BLaER1 (cell line): ENCODE data around the gene JMJD4.

ENCODE experiments used
- H3K27ac ChIP-seq: shearing (Covaris generic); formaldehyde crosslinking; 2 replicates; pipeline ENCODE4 v1.8.1; 2022
- H3K27me3 ChIP-seq: shearing (Covaris generic); formaldehyde crosslinking; 2 replicates; pipeline ENCODE4 v1.8.1; 2022
- H3K36me3 ChIP-seq: shearing (Covaris generic); formaldehyde crosslinking; 2 replicates; pipeline ENCODE4 v1.8.1; 2022
- H3K4me1 ChIP-seq: shearing (Covaris generic); formaldehyde crosslinking; 2 replicates; pipeline ENCODE4 v1.8.1; 2022
- H3K4me2 ChIP-seq: shearing (Covaris generic); formaldehyde crosslinking; 2 replicates; pipeline ENCODE4 v1.8.1; 2022
- H3K4me3 ChIP-seq: shearing (Covaris generic); formaldehyde crosslinking; 2 replicates; pipeline ENCODE4 v1.8.1; 2022
- H3K9ac ChIP-seq: shearing (Covaris generic); formaldehyde crosslinking; 2 replicates; pipeline ENCODE4 v1.8.1; 2022
- H3K9me3 ChIP-seq: shearing (Covaris generic); formaldehyde crosslinking; 2 replicates; pipeline ENCODE4 v1.8.1; 2022
- H4K20me1 ChIP-seq: shearing (Covaris generic); formaldehyde crosslinking; 2 replicates; pipeline ENCODE4 v1.8.1; 2022
- Cebpa-rat ChIP-seq: shearing (Covaris generic); IDR thresholded peaks from 2 replicates; pipeline ENCODE4 v1.8.1; 2022

The JMJD4 gene

DNA sequence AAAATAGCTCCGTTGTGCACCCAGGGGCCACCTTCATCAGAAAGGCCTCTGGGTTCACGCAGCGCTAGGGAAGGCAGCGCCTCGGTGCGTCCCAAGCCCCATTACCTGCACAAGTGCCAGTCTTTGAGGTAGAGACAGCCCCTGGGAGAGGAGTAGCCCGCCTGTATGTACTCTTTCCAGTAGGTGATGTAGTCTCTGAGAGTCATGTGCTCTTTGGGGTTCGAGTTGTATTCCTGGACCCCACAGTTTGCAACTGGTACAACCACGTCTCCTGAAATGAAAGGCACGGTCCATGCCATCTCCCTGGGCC is 601 bp downstream of the JMJD4 start:
- Histone ChIP-seq H3K9ac (peak overlapping the region; percentile 92), H3K4me1 (peaks cover 54% of the 10 kb centered on the region)

DNA sequence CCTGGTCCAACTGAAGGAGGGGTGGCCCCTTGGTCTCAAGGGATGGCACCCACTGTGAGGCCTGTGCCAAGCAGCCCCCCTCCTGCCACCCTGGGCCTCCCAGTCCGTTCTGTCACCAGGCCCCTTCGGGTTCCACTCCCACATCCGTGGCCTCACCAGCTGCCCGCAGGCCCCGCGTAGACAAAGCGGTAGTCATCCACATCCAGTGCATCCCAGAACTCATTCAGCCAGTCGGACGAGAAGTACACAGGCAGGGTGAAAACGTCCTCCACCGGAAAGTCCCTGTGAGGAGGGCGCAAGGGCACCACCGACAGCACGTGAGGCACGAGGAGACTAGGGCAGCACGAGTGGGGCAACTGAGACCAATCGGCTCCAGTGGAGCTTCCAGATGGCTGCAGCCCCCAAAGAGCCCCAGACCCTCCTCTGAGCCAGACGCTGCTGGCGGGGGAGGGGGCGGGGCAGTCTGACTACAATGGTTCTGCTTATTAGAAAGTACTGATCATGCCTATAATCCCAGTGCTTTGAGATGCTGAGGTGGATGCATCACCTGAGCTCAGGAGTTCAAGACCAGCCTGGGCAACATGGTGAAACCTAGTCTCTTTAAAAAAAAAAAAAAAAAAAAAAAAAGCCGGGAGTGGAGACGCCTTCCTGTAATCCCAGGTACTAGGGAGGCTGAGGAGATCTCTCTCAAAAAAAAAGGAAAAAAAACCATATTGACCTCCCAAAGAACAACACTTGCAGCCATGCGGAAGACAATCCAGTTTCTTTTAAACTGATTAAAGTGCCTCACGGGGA is 1.2 kb downstream of the JMJD4 start:
- peaks cover 84% of the 10 kb centered on the region for H4K20me1 ChIP-seq
- peaks cover 54% of the 10 kb centered on the region for H3K4me1 ChIP-seq
- H3K27ac ChIP-seq = peak overlapping the region; percentile 93
- peak overlapping the region; percentile 95 for H3K4me2 ChIP-seq
- TF ChIP-seq Cebpa-rat = no peak
- peak overlapping the region; percentile 96 for H3K4me3 ChIP-seq
- H3K27me3 ChIP-seq = no peaks in the 10 kb centered on the region
- H3K9ac ChIP-seq = peak overlapping the region; percentile 92
- peaks cover 39% of the 10 kb centered on the region for H3K36me3 ChIP-seq
- H3K9me3 ChIP-seq = no peaks in the 10 kb centered on the region

More for the DNA sequence above, 601 bp downstream of the JMJD4 start:
- Histone ChIP-seq H4K20me1 (peaks cover 84% of the 10 kb centered on the region), H3K27ac (peak overlapping the region; percentile 93), H3K9me3 (no peaks in the 10 kb centered on the region), H3K36me3 (peaks cover 44% of the 10 kb centered on the region), H3K4me2 (peak overlapping the region; percentile 95), H3K4me3 (peak overlapping the region; percentile 96), H3K27me3 (no peaks in the 10 kb centered on the region)
- no peak for TF ChIP-seq Cebpa-rat

DNA sequence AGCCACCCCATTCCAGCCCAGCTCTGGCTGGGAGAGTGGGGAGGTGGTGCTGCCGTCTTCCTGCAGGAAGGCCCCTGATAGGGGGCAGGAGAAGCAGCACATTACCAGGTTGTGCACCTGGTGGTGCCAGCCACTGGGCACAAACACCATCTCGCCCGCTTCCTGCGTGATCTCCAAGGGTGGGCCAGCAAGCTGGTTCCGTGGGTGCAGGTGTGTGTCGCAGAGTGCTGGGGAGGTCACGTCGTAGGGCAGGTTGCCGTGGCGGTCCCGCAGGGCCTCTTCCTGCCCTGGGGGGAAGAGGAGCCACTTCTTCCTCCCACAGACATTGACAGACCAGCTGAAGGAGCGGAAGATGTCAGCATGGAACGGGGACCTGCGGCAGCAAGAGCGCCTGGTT is 1.8 kb downstream of the JMJD4 start:
- Histone ChIP-seq H3K4me2 (peak overlapping the region; percentile 95), H3K27ac (no peak overlapping the region), H3K4me3 (peak overlapping the region; percentile 96; the same call in 1 of the 2 replicates), H3K36me3 (peaks cover 35% of the 10 kb centered on the region), H3K9ac (0 out of 2 replicates have a peak overlapping the region, but pooled peaks have one; percentile 92), H3K9me3 (no peaks in the 10 kb centered on the region), H3K4me1 (peaks cover 55% of the 10 kb centered on the region), H3K27me3 (no peaks in the 10 kb centered on the region), H4K20me1 (peaks cover 81% of the 10 kb centered on the region)
- TF ChIP-seq Cebpa-rat = no peak

GRCh38 chr1:227732586-227733308 is 2.4 kb downstream of the JMJD4 start:
- peak overlapping the region; percentile 95; the same call in 1 of the 2 replicates for H3K4me2 ChIP-seq
- no peaks in the 10 kb centered on the region for H3K27me3 ChIP-seq
- peaks cover 59% of the 10 kb centered on the region for H3K4me1 ChIP-seq
- no peak overlapping the region for H3K9ac ChIP-seq
- H3K4me3 ChIP-seq = no peak overlapping the region
- H3K9me3 ChIP-seq = no peaks in the 10 kb centered on the region
- peaks cover 80% of the 10 kb centered on the region for H4K20me1 ChIP-seq
- peaks cover 35% of the 10 kb centered on the region for H3K36me3 ChIP-seq
- no peak for TF ChIP-seq Cebpa-rat
- H3K27ac ChIP-seq = no peak overlapping the region

- Histone ChIP-seq H3K27me3 (no peaks in the 10 kb centered on the region), H3K9ac (no peak overlapping the region), H3K36me3 (peaks cover 35% of the 10 kb centered on the region), H3K27ac (no peak overlapping the region), H3K4me1 (peaks cover 63% of the 10 kb centered on the region), H3K9me3 (no peaks in the 10 kb centered on the region), H3K4me2 (no peak overlapping the region), H3K4me3 (no peak overlapping the region), H4K20me1 (peaks cover 72% of the 10 kb centered on the region)
- no peak for TF ChIP-seq Cebpa-rat
Observed at GRCh38 chr1:227731696-227732585, 3.2 kb downstream of the JMJD4 start.

- H3K4me2 ChIP-seq = no peak overlapping the region
- peaks cover 56% of the 10 kb centered on the region for H3K4me1 ChIP-seq
- no peak overlapping the region for H3K9ac ChIP-seq
- no peaks in the 10 kb centered on the region for H3K27me3 ChIP-seq
- peaks cover 66% of the 10 kb centered on the region for H4K20me1 ChIP-seq
- no peak overlapping the region for H3K27ac ChIP-seq
- H3K9me3 ChIP-seq = no peaks in the 10 kb centered on the region
- no peak for TF ChIP-seq Cebpa-rat
- no peak overlapping the region for H3K4me3 ChIP-seq
- peaks cover 35% of the 10 kb centered on the region for H3K36me3 ChIP-seq
Observed at GRCh38 chr1:227731241-227731677, 3.8 kb downstream of the JMJD4 start.

DNA sequence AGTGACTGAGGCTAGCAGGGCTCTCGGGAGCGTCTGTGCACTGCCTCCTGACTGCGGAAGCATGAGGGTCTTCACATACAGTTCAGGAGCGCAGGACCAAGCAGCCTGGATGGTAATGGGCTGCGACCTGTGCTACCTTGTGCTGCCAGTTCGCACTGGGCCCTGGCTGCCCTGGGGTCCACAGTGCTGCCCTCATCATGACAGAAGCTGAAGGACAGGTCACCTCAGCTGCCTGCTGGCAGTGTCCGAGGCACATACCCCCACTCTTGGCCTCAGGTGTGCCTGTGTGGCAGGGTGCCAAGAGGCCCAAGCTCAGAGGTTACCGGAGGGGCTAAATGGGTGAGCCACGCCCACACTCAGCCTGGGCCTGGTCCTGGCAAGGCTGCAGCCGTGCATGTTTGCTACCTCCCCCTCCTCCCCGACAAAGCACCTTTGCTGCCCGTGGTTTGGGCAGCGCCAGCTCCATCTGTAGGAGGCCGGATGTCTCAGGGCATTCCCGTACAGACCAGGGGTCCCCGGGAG is 4.4 kb downstream of the JMJD4 start:
- Histone ChIP-seq H3K36me3 (peaks cover 35% of the 10 kb centered on the region), H3K9ac (no peak overlapping the region), H3K9me3 (no peaks in the 10 kb centered on the region), H4K20me1 (peaks cover 61% of the 10 kb centered on the region), H3K4me3 (no peak overlapping the region), H3K27ac (no peak overlapping the region), H3K4me1 (peaks cover 51% of the 10 kb centered on the region), H3K27me3 (no peaks in the 10 kb centered on the region), H3K4me2 (no peak overlapping the region)
- TF ChIP-seq Cebpa-rat = no peak

DNA sequence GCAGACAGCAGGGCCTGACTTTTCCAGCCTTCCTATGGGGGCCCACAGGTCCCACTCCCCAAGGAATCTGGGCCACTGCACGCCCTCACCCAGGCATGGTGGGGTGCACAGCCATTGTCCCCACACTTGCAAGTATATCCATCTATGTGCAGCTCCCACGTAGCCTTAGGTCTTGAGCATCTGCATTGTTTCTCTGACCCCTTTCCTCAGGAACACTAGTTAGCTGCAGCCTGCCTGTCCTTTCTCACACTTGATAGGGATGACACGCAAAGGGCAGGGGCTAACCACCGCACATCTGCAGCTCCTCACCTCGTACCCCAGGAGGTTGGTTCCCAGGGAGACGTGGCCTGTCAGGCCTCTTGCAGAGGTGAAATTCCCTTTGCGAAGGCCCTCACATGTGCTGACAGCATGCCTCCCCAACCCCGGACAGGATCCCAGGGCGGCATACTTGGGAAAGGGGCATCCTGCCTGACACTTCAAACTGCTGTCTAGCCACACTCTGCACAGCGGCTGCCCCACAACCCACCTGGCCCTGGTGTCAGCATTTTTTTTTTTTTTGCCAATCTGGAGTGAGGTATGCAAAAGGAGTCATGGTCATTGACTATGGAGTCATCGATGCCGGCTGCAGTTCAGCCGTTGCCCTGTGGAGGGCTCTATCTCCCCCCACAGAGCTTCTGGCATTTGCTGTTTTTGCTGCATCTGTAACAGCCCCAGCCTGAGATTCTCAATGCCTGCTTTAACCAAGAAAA is 5.0 kb downstream of the JMJD4 start:
- no peak for TF ChIP-seq Cebpa-rat
- H3K4me1 ChIP-seq = peaks cover 51% of the 10 kb centered on the region
- H3K36me3 ChIP-seq = peaks cover 35% of the 10 kb centered on the region
- no peaks in the 10 kb centered on the region for H3K9me3 ChIP-seq
- H4K20me1 ChIP-seq = peaks cover 61% of the 10 kb centered on the region
- H3K4me2 ChIP-seq = peak overlapping the region; percentile 97; the same call in 1 of the 2 replicates
- H3K4me3 ChIP-seq = no peak overlapping the region
- H3K27ac ChIP-seq = no peak overlapping the region
- H3K27me3 ChIP-seq = no peaks in the 10 kb centered on the region
- no peak overlapping the region for H3K9ac ChIP-seq
